Cardiac muscle cell (in vitro differentiated cells and primary cell): ENCODE data around the gene TMEM271. TPM values are rescaled to one million over a fixed set of nuclear protein-coding genes. Genes with fewer than 3 reads are reported as not detected.

Source experiments
- DNase-seq, 2 donors: peaks; one replicate each; pipeline versions ENCODE4 v3.0.0 to v3.0.0-alpha.2; 2010 to 2017; ENCODE audit warnings: low read depth in 1 of 2, low spot score in 1 of 2
- H3K27ac ChIP-seq: fragments of 200-600 bp; sonication (generic); 2 replicates; pipeline ENCODE4 v1.5.1; 2016
- H3K27me3 ChIP-seq: fragments of 200-600 bp; sonication (generic); 2 replicates; pipeline ENCODE4 v1.6.0; 2016; ENCODE audit warnings: control low read depth
- H3K36me3 ChIP-seq: fragments of 200-600 bp; sonication (generic); 2 replicates; pipeline ENCODE4 v1.5.1; 2016; ENCODE audit warnings: control low read depth
- H3K4me1 ChIP-seq: fragments of 200-600 bp; sonication (generic); 2 replicates; pipeline ENCODE4 v1.8.1; 2017; ENCODE audit warnings: low read depth, mild to moderate bottlenecking, mixed run types
- H3K4me3 ChIP-seq: fragments of 200-600 bp; sonication (generic); 2 replicates; pipeline ENCODE4 v1.5.1; 2016; ENCODE audit warnings: mild to moderate bottlenecking
- H3K9me3 ChIP-seq: fragments of 200-600 bp; sonication (generic); 2 replicates; pipeline ENCODE4 v1.5.1; 2017; ENCODE audit warnings: low read depth, mild to moderate bottlenecking, control low read depth
- polyA plus RNA-seq: library from polyadenylated mRNA; unstranded; fragments of >200 nt; fragmentation: Nextera tagmentation; extraction: Ambion mirVana; gene quantifications from 2 replicates; pipeline ENCODE4 v1.2.1, GENCODE V29; 2016
- total RNA-seq: library from RNA; depleted of rRNA; stranded (reverse); fragments of >200 nt; gene quantifications from 2 replicates; pipeline ENCODE4 v1.2.3, GENCODE V29; 2016
- TF ChIP-seq, protein P1 (sequence below): IDR thresholded peaks from 2 replicates; pipeline ENCODE4 v1.5.1; 2012; ENCODE audit warnings: low read depth, mild to moderate bottlenecking, low read length

The TMEM271 gene
- total and polyA plus RNA-seq, 2 experiments from 2014 or later, result not detected

GRCh38 chr4:544386-545105 lies 31.5 kb downstream of the TMEM271 start:
- no peaks in the 10 kb centered on the region for H3K4me1 ChIP-seq
- DNase-seq, result no peak

DNA sequence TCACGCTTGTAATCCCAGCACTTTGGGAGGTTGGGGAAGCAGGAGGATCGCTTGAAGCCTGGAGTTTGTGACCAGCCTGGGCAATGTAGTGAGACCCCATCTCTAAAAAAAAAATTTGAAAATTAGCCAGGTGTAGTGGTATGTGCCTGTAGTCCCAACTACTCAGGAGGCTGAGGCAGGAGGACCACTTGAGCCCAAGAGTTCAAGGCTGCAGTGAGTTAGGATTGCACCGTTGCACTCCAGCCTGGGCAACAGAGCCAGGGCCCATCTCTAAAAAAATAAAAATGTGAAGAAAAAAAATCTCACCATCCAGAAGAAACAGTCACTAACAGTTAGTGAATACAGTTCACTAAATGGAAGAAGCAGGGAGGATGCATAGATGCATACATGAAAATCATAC lies 34.8 kb downstream of the TMEM271 start:
- H3K36me3 ChIP-seq, result peaks cover 2% of the 10 kb centered on the region
- TF ChIP-seq, protein P1, sequence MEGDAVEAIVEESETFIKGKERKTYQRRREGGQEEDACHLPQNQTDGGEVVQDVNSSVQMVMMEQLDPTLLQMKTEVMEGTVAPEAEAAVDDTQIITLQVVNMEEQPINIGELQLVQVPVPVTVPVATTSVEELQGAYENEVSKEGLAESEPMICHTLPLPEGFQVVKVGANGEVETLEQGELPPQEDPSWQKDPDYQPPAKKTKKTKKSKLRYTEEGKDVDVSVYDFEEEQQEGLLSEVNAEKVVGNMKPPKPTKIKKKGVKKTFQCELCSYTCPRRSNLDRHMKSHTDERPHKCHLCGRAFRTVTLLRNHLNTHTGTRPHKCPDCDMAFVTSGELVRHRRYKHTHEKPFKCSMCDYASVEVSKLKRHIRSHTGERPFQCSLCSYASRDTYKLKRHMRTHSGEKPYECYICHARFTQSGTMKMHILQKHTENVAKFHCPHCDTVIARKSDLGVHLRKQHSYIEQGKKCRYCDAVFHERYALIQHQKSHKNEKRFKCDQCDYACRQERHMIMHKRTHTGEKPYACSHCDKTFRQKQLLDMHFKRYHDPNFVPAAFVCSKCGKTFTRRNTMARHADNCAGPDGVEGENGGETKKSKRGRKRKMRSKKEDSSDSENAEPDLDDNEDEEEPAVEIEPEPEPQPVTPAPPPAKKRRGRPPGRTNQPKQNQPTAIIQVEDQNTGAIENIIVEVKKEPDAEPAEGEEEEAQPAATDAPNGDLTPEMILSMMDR, result no peak

More at GRCh38 chr4:544386-545105, 31.5 kb downstream of the TMEM271 start:
- Histone ChIP-seq H3K27ac (no peak overlapping the region), H3K9me3 (no peaks in the 10 kb centered on the region), H3K27me3 (peaks cover 5% of the 10 kb centered on the region), H3K4me3 (no peak overlapping the region), H3K36me3 (no peaks in the 10 kb centered on the region)
- TF ChIP-seq, protein P1, result no peak

DNA sequence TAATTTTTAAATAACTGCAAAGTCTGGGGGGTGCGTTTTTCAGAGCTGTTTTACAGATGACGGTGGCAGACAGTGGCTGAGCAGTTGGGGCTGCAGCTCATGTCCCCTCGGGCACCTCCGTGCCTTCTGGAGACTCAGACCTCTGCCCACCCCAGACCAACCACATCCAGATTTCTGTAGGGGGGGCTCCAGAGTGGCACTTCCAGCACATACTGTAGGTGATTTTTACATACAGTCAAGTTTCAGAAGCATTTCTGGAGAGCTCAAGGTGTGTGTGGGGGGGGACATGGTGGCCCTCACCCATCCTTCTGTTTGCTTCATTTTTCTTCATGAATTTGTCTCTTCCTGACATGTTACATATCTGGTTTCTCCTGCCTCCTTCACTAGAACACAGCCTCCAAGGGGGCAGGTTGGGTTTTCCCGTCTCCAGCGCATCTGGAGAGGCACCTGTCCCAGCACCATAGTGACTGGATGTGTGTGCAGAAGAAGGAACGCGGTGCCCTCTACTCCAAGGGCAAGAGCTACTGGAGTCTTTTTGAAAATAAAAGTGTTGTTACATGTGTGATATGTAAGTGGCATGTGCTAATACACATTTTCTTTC lies 37.5 kb downstream of the TMEM271 start:
- Histone ChIP-seq H3K4me1 (no peaks in the 10 kb centered on the region), H3K4me3 (no peak overlapping the region), H3K9me3 (no peaks in the 10 kb centered on the region), H3K27ac (no peak overlapping the region), H3K36me3 (peaks cover 8% of the 10 kb centered on the region), H3K27me3 (peaks cover under 1% of the 10 kb centered on the region)
- TF ChIP-seq, protein P1, result no peak
- no peak for DNase-seq

More for the DNA sequence above, 34.8 kb downstream of the TMEM271 start:
- Histone ChIP-seq H3K27ac (no peak overlapping the region), H3K9me3 (no peaks in the 10 kb centered on the region), H3K4me1 (no peaks in the 10 kb centered on the region), H3K27me3 (peaks cover 5% of the 10 kb centered on the region), H3K4me3 (no peak overlapping the region)
- DNase-seq, result no peak

DNA sequence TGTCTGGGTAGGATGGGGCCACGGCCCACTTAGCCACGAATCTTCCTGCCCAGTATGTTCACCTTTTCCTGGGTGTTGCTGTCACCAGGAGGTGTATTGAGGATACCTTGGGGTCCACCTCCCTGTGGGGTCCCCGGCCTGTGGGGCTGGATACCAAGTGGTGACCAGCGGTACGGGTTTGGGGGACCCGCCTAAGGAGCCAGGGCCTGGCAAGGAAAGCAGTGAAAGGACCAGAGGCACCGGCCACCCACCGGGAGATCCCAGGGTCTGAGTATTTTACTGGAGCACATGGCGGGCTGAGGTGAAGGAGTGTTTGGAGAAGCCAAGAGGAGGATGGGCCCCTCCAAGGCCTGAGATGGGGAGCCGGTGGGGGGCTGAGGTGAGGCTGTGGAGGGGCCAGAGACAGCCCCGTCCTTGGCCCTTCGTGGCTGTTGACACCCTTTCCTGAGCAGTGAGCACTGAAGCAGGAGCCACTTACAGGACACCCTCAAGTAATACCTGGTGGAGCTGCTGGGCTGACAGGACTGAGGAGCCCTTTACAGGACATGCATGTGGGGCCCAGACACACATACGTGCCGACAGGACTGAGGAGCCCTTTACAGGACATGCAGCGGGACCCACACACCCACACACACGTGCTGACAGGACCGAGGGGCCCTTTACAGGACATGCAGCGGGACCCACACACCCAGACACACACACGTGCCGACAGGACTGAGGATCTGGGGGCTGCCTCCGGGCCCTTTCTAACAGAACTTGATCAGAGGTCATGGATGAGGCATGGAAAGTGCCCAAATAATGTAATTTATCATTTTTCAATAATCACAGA lies 38.4 kb downstream of the TMEM271 start:
- Histone ChIP-seq H3K27me3 (no peaks in the 10 kb centered on the region), H3K4me3 (no peak overlapping the region), H3K27ac (no peak overlapping the region), H3K9me3 (no peaks in the 10 kb centered on the region), H3K36me3 (peaks cover 8% of the 10 kb centered on the region), H3K4me1 (no peaks in the 10 kb centered on the region)
- no peak for DNase-seq
- TF ChIP-seq, protein P1, result no peak

- TF ChIP-seq, protein P1, result no peak
- Histone ChIP-seq H3K27ac (no peak overlapping the region), H3K27me3 (no peaks in the 10 kb centered on the region), H3K9me3 (no peaks in the 10 kb centered on the region), H3K4me3 (no peak overlapping the region), H3K36me3 (peaks cover 11% of the 10 kb centered on the region), H3K4me1 (no peaks in the 10 kb centered on the region)
- DNase-seq, result no peak
Observed at GRCh38 chr4:536351-536972, 39.6 kb downstream of the TMEM271 start.
